ENCODE results near the gene KCTD16. TPM values are rescaled to one million over a fixed set of nuclear protein-coding genes. Genes with fewer than 3 reads are reported as not detected.

KCTD16 gene
- total RNA-seq, 1 donor from 2014 or later = 0.35 TPM

- no peak for DNase-seq (ENCODE audit: low spot score)
Observed at GRCh38 chr5:144333336-144333920, 162.8 kb downstream of the KCTD16 start.

DNA sequence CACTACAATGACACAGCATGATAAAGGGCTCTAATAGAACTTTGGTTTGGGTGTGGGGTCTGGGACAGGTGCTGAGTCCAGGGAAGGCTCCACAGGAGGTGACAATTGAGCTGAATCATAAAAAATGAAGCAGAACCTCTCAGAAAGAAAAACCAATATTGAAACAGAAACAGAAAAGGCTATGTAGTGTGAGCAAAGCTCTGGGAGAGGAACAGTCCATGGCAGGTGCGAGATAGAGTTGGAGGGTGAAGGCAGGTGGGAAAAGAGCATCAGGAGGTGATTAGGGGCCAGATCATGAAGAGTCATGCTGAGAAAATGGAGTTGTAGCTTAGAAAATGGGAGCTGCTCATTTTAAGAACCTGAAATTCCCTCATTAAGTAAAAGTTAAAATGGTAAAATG, 164.9 kb downstream of the KCTD16 start:
- no peak for DNase-seq (ENCODE audit: low spot score)

DNA sequence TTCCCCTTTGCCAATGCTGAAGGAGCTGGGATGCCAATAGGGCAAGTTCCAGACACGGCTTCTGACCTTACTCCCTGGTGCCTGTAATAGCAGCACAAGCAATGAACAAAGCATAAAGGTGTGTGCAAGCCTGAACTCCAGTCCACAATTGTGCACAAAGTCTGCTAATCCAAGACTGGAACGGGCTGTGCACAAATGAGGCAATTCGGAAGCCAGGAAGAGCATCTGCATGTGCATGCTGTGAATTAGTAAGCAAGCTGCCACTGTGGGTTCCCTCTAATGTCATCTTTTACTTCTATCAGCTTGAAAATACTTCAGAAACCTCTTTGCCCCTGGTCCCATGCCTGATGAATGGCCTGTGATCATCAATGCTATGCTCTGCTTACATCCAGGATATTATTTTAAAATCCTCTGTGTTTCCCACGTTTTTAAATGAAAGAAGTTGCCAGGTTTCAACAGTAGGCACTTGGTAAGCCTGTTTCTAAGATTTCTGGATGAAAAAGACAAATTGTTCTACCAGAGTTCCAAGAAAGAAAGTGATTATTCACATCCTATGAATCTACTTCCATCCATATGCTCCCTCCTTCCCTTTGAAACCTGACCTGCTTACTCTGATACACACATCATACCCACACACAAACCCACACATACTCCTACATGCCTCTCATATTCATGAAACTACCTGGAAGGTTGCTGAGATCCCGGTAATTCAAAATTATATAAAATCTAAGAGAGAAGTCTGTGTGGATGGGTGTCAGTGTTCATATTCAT, 165.7 kb downstream of the KCTD16 start:
- DNase-seq (ENCODE audit: low spot score) = no peak

GRCh38 chr5:144352330-144352729, 181.7 kb downstream of the KCTD16 start:
- no peak for DNase-seq (ENCODE audit: low spot score)

- DNase-seq (ENCODE audit: low spot score) = no peak
Observed at GRCh38 chr5:144352732-144353317, 182.2 kb downstream of the KCTD16 start.

DNA sequence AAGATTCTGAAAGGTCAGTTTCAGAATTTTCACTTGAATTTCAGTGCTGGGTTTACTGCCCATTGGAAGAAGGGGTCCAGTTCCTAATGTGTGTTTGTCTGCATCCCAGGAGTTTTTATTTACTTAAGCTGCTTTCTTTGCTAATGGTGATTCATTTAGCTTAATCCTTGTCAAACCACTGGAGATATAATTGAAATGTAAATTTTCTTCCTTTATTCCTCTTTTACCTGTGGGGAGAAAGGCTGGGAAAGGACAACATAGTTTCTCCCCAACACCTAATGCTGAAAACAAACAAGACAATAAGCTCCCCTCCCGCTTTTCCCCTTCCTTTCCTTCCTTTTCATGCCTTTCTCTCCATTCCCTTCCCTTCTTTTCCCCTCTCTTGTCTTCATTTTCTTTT, 185.8 kb downstream of the KCTD16 start:
- no peak for DNase-seq (ENCODE audit: low spot score)

- no peak for DNase-seq (ENCODE audit: low spot score)
Observed at GRCh38 chr5:144361406-144361805, 190.7 kb downstream of the KCTD16 start.

DNA sequence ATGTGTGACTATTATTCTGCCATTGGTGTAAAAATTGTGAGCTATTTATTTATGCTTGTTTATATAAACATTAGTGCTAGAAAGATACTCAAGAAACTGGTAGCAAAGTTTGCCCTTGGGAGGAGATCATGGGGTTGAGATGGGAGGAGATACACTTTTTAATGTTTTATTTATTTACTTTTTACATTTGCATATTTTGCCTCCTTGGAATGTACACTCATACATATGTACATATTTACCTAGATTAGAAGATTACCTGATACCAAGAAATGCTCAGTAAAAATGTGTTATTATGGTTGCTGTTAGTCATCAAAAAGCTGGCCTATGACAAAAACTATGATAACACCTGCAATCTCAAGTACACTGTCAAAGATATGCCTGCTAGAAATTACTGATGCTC, 195.2 kb downstream of the KCTD16 start:
- no peak for DNase-seq (ENCODE audit: low spot score)

GRCh38 chr5:144367991-144368390, 197.3 kb downstream of the KCTD16 start:
- no peak for DNase-seq (ENCODE audit: low spot score)

DNA sequence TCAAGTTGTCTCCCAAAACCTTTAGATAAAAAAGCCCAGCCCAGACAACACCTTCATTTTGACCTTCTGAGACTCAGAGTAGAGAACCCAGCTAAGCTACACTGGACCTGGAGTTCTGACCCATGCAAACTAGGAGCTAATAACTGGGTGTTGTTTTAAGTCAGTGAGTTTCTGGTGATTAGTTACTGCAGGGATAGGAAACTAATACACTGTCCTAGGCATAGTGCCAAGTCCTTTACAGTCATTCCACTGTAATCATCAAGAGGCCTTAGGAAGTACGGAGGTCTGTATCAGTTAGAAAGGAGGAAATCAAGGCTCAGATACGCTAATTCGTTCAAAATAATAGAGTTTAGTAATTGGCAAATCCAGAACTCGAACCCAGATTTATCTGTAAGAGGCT, 197.9 kb downstream of the KCTD16 start:
- DNase-seq (ENCODE audit: low spot score) = no peak

GRCh38 chr5:144369006-144369405, 198.3 kb downstream of the KCTD16 start:
- DNase-seq (ENCODE audit: low spot score) = no peak

GRCh38 chr5:144370273-144370672, 199.6 kb downstream of the KCTD16 start:
- no peak for DNase-seq (ENCODE audit: low spot score)

- DNase-seq (ENCODE audit: low spot score) = no peak
Observed at GRCh38 chr5:144374637-144375036, 204.0 kb downstream of the KCTD16 start.

- no peak for DNase-seq (ENCODE audit: low spot score)
Observed at GRCh38 chr5:144377207-144377606, 206.5 kb downstream of the KCTD16 start.

GRCh38 chr5:144378681-144379080, 208.0 kb downstream of the KCTD16 start:
- no peak for DNase-seq (ENCODE audit: low spot score)

GRCh38 chr5:144385597-144385996, 214.9 kb downstream of the KCTD16 start:
- no peak for DNase-seq (ENCODE audit: low spot score)

- DNase-seq (ENCODE audit: low spot score) = no peak
Observed at GRCh38 chr5:144386315-144386714, 215.6 kb downstream of the KCTD16 start.

GRCh38 chr5:144390133-144390532, 219.5 kb downstream of the KCTD16 start:
- DNase-seq (ENCODE audit: low spot score) = no peak

- DNase-seq (ENCODE audit: low spot score) = no peak
Observed at GRCh38 chr5:144391044-144391443, 220.4 kb downstream of the KCTD16 start.

DNA sequence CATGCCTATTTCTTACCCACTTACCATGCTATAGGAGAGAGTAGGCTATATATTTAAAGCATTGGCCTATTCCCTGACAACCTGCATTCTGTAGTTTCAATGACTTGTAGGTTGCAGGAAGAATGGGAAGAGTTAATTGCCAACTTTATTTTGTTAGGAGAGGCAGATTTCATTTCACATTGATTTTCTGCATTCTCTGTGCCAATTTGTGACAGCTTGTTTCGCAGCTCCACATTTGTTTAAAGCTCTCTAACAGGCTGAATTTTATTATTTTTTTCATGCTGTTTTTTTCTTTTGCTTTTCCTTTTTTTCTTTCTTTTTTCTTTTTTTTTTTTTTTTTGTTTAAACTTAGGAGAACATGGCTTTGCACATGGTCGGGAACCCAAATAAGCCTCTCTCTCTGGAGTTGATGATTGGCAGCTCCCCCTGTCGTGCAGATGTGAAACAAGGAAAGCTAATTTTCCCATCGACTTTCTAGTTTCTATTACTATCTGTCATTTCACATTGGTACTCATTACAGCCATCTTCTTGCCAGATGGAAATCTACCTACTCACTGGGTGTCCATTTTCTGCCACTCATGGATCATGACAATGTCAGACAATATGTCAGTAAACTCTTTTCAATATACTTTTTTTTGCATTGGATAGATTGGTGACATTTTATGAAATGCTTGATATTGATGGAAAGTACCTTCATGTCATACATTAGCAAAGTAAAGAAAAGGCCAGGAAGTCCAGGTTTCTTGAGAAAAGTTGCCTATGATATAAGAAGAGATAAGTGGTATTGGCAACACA, 223.2 kb downstream of the KCTD16 start:
- DNase-seq (ENCODE audit: low spot score) = no peak

DNA sequence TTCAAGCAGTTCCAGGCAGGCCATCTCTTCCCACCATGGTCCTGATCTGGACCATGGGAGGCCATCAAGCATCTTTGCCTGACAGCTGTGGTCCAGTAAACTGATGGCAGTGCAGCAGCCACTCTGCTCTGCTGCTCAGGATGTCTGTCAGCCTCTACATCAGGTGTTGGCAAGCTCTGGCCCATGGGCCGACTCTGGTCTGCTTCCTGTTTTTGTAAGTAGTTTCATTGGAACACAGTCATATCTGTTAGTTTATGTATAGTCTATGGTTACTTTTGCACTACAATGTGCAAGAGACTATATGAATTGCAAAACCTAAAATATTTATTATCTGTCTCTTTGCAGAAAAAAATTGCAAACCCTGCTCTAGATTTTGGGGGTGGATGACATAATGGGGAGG, 225.0 kb downstream of the KCTD16 start:
- DNase-seq (ENCODE audit: low spot score) = no peak

DNA sequence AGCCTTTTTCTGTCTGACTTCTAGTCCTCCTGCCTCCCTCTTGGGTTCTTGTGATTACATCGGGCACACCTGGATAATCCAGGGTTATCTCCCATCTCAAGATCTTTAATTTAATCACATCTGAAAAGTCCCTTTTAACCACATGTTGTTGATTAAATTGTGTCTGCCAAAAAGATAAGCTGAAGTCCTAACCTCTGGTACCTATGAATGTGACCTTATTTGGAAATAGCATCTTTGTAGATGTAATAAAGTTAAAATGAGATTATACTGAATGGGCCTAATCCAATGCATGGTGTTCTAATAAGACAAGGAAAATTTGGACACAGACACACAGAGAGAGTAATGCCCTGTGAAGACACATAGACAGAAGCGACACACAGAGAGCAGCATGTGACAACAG, 232.4 kb downstream of the KCTD16 start:
- no peak for DNase-seq (ENCODE audit: low spot score)
